ENCODE measurements around the gene TBC1D3B.

The TBC1D3B gene

DNA sequence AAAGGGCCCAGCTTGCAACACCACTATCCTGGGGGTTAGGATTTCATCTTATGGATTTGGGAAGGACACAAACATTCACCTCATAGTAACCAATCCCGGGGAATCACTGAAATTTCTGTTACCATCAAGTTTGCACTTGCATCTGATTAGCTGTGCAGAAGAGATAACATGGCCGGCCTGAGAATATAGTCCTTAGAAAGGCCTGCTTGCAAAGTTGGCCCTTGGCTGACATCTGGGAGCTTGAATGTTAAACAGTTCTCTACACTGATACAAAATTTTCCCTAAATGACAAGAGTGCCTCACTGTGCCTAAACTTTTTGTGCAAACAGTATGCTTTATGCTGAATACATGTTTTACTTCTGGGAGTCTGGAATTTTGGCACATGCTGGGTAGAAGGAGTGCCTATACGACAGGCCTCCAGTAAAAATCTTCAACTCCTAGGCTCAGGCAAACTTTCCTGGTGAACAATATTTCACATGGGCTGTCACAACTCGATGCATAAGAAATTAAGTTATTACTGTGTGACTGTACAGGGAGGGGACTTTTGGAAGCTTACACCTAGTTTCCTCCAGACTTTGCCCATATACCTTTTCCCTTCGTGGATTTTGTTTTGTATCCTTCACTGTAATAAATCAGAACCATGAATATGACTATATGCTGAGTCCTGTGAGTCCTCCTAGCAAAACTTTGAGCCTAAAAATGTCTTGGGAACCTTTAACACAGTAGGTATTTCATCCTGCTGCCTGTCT is 31.3 kb downstream of the TBC1D3B start:
- Histone ChIP-seq H3K4me3 (ENCODE audit: low read depth in 1 of 2, low read length in 1 of 2) (no peak overlapping the region), H3K4me1 (ENCODE audit: control insufficient read depth in 1 of 2, insufficient read depth in 1 of 2, low read depth in 1 of 2, low read length in 1 of 2) (peaks cover 0 to 10% of the 10 kb centered on the region in 2 experiments), H3K9me3 (no peaks in the 10 kb centered on the region), H3K36me3 (no peaks in the 10 kb centered on the region), H3K27ac (no peak overlapping the region), H3K27me3 (peaks cover 5% of the 10 kb centered on the region)
- TF ChIP-seq, protein P1, sequence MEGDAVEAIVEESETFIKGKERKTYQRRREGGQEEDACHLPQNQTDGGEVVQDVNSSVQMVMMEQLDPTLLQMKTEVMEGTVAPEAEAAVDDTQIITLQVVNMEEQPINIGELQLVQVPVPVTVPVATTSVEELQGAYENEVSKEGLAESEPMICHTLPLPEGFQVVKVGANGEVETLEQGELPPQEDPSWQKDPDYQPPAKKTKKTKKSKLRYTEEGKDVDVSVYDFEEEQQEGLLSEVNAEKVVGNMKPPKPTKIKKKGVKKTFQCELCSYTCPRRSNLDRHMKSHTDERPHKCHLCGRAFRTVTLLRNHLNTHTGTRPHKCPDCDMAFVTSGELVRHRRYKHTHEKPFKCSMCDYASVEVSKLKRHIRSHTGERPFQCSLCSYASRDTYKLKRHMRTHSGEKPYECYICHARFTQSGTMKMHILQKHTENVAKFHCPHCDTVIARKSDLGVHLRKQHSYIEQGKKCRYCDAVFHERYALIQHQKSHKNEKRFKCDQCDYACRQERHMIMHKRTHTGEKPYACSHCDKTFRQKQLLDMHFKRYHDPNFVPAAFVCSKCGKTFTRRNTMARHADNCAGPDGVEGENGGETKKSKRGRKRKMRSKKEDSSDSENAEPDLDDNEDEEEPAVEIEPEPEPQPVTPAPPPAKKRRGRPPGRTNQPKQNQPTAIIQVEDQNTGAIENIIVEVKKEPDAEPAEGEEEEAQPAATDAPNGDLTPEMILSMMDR (IDR thresholded peaks at IDR 0.05): no peak

DNA sequence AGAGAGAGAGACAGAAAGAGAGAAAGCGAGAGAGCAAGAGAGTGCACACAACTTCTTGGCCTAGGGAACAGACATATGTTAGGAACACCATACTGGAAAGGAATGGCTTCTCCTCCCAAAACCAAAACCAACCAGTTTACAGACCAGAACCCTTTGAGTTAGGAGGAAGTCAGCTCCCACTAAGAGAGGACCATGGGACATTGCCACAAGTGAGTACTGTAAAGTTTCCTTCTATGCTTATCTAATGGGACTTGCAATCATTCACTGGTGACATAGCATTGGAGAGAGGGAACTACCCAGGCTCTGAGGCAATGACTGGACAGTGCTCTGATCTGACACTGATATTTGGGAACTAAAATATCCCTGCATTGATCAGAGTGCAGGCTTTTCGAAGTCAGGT is 32.4 kb downstream of the TBC1D3B start:
- Histone ChIP-seq H3K27ac (no peak overlapping the region), H3K4me3 (ENCODE audit: low read depth in 1 of 2, low read length in 1 of 2) (no peak overlapping the region), H3K9me3 (no peaks in the 10 kb centered on the region), H3K36me3 (no peaks in the 10 kb centered on the region), H3K4me1 (ENCODE audit: control insufficient read depth in 1 of 2, insufficient read depth in 1 of 2, low read depth in 1 of 2, low read length in 1 of 2) (peaks cover 0 to 3% of the 10 kb centered on the region in 2 experiments), H3K27me3 (no peaks in the 10 kb centered on the region)
- TF ChIP-seq, protein P1 (IDR thresholded peaks at IDR 0.05): no peak

DNA sequence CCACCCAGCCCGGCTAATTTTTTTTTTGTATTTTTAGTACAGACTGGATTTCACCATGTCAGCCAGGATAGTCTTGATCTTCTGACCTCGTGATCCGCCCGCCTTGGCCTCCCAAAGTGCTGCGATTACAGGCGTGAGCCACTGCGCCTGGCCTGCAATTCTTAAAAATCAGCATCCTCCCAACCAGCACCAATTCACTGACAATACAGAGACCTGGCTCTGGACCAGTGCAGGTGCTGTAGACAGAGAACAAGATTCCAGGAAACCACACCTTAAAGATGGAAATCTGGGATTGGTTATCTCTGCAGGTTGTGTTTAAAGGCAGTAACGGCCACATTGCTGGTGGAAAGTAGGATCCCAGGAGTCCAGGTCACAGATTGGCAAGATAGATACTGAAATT is 33.6 kb downstream of the TBC1D3B start:
- no peaks in the 10 kb centered on the region for H3K9me3 ChIP-seq
- no peak overlapping the region for H3K27ac ChIP-seq
- H3K27me3 ChIP-seq: no peaks in the 10 kb centered on the region
- H3K36me3 ChIP-seq: no peaks in the 10 kb centered on the region
- no peaks in the 10 kb centered on the region for H3K4me1 ChIP-seq (ENCODE audit: control insufficient read depth in 1 of 2, insufficient read depth in 1 of 2, low read depth in 1 of 2, low read length in 1 of 2)
- no peak overlapping the region for H3K4me3 ChIP-seq (ENCODE audit: low read depth in 1 of 2, low read length in 1 of 2)
- TF ChIP-seq, protein P1 (IDR thresholded peaks at IDR 0.05): no peak

DNA sequence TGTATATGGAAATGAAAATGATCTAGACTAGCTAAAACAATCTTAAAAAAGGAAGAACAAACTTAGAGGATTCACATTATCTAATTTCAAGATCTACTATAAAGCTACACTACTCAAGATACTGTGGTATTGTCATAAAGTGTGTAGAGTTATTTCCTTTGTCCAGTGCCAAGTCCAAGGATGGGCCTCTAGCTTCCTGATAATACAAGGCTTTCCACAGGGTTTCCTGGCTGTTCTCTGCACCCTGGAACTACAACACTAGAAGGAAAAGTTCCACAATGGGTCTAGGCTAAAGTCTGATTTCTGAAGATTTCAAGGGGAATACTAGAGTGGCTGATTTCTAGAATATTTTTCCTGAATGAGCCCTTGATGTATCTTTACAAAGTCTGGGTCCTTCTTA is 34.2 kb downstream of the TBC1D3B start:
- Histone ChIP-seq H3K4me3 (ENCODE audit: low read depth in 1 of 2, low read length in 1 of 2) (no peak overlapping the region), H3K27ac (no peak overlapping the region)
- TF ChIP-seq, protein P1 (IDR thresholded peaks at IDR 0.05): no peak

DNA sequence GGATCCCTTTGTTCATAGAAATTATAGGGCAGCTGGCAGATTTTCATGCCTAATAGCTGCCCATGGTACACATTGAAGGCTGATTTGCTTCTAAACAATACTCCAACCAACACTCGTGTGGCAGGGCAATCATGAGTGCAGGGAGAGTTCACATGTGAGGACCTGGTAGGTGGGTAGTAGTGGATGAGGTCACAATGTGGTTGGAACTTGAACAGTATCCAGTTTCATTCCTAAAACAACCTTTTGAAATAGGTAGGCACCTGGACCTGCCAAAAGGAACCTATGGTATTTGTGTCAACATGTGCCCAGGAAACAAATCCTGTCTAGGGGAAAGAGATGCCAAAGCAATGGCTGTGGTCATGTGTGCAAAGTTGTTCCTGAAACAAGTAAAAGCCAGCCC is 40.0 kb downstream of the TBC1D3B start:
- peaks cover 6 to 17% of the 10 kb centered on the region in 2 experiments for H3K4me1 ChIP-seq (ENCODE audit: control insufficient read depth in 1 of 2, insufficient read depth in 1 of 2, low read depth in 1 of 2, low read length in 1 of 2)
- H3K27me3 ChIP-seq: no peaks in the 10 kb centered on the region
- no peak overlapping the region for H3K27ac ChIP-seq
- TF ChIP-seq, protein P1 (IDR thresholded peaks at IDR 0.05): no peak
- no peak overlapping the region for H3K4me3 ChIP-seq (ENCODE audit: low read depth in 1 of 2, low read length in 1 of 2)
- H3K36me3 ChIP-seq: no peaks in the 10 kb centered on the region
- no peaks in the 10 kb centered on the region for H3K9me3 ChIP-seq

More for the DNA sequence above, 34.2 kb downstream of the TBC1D3B start:
- no peaks in the 10 kb centered on the region for H3K36me3 ChIP-seq
- no peaks in the 10 kb centered on the region for H3K4me1 ChIP-seq (ENCODE audit: control insufficient read depth in 1 of 2, insufficient read depth in 1 of 2, low read depth in 1 of 2, low read length in 1 of 2)
- H3K9me3 ChIP-seq: no peaks in the 10 kb centered on the region
- H3K27me3 ChIP-seq: no peaks in the 10 kb centered on the region
